HG03135 (cell line): ENCODE data around the gene SIK3.

Source experiments
- ATAC-seq: cut with Tn5 transposase; IDR thresholded peaks from one replicate; pipeline ENCODE4 v1.9.1; 2021; ENCODE audit warnings: mild to moderate bottlenecking, moderate library complexity; ENCODE audit not compliant: unreplicated experiment

The SIK3 gene

DNA sequence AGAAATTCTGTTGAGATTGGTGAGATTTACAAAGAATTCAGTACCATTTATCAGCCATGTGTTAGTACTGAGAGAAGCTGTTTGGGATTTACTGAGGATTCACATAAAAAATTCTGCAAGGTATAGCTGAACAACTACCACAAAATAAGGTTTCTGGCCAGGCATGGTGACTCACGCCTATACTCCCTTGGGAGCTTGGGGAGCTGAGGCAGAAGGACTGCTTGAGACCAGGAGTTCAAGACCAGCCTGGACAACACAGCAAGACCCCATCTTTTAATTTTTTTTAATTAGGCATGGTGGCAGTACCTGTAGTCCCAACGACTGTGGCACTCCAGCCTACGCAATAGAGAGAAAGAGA, 86.7 kb downstream of the SIK3 start:
- no peak for ATAC-seq

DNA sequence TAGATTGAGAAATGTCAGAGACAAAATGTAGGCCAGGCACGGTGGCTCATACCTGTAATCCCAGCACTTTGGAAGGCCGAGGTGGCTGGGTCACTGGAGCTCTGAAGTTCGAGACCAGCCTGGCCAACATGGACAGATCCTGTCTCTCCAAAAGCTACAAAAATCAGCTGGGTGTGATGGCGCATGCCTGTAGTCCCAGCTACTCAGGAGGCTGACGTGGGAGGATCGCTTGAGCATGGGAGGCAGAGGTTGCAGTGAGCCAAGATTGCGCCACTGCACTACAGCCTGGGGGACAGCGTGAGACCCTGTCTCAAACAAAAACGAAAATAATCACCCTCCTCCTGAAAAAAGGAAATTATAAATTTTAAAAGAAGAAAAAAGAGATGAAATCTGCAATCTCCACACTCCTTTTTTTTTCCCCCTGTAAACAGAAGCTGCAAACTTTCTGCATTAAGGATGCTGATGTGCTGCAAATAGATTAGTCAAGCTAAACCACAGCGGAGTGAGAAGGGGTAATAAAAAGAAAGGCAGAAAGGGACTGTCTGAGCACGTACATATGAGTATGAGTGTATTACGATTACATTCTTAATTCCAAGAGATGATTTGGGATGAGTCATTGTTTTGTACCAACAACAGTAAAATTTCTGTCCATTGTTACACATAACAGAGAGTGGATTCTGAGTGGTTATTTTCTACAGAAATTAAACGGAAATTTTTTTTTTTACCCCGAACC, 87.3 kb downstream of the SIK3 start:
- no peak for ATAC-seq

DNA sequence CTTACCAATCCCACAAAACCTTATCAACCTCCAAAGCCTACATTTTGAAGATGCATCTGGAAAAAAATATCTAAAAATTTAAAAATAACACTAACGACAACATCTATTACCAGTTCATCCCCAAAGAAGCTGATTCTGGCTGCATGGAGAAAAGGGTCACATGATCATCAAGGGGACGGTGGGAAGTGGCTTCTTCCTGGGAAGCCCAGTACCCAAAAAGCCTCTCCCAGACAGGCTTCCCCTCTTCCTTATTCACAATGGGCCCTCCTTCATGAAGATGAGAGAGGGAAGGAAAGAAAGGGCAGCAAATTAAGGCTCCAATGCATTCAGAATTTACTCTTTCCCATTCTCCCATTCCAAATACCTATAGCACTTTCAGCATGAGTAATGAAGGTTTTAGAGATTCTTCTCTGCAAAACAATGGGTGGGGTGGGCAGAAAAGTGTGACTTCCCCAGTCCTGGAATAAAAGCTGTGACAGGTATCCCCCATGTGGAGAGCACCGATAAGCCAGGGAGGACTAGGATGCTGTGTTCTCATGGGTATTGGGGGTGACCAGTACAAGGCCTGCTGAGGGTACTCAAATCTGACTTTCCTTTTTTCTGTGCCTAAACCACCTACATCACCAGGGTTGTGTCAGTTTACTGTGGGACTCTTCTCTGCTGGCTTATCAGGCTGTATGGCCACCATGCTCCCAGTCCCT, 88.2 kb downstream of the SIK3 start:
- ATAC-seq: no peak

DNA sequence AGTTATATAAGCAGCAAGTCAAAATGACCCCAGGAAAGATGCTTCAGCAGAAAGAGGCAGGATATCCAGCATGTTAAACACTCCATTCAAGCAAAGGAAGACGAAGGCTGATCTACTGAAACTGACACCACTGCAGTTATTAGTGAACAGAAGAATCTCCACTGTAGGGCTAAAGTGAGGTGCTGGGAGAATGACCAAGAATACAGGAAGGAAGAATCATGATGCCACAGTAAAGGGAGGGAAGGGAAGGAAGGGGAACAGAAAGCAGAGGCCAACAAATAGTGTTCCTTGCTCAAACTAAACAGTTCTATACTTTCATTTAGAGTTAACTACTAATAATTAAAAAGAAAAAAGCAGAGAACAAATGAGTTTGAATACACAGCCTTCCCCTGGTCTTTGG, 92.5 kb downstream of the SIK3 start:
- no peak for ATAC-seq

DNA sequence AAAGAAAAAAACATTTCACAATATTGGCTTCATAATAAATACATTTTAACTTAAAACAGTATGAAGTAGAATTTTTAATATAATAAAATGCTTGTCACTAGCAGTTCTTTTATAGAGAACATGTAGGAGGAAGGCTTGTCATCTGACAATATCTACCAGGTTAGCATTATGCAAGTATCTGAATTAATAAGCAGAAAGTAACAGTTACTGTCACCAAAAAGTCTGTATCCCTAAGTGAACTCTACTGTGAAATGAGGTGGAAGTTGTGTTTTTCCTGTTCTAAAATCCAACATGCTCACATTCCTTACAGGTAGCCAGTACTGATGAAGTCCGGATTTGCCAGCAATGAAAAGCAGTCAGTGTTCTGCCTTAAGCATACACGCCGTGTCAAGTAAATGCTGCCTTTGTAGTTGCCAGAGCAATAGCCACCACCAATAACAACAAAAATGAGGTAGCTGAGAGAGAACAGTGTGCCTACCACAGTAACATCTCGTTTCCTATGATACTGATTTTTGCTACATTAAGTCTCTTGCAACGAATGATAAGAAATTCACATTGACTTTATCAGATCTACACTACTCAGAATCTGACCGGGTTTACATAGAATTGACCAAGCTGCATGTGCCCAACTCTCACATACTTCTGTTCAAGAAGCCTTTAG, 95.5 kb downstream of the SIK3 start:
- no peak for ATAC-seq

DNA sequence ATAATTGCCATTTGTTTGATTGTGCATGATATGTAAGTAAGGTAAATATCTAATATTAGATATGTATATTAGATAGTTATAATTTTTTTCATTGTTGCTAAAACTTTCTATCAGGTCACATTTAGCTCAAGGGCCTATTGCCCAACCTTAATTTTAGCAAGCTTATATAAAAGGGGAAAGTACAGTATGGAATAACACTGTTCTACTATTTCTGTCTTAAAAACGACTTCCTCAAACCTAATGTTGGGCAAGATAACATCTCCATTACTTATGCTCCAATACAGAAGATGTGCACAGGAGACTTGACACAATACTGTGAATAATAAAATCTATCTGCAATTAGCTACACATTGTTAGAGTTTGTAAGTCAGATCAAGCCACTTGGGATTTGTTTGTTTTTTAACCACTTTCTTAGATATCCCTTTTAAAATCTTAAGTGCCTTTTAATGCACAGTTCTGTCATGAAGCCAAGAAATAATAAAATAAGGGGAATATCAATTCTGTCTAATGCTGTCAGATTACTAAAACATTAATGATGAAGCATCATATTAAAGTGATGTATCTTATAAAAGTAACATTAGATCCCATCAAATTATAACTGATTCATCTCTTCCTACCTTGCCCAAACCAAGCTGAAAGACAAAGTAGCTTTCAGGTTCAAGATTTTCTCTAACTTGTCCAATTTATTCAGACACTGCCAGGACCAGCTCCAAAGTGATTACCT, 98.1 kb downstream of the SIK3 start:
- ATAC-seq: no peak

DNA sequence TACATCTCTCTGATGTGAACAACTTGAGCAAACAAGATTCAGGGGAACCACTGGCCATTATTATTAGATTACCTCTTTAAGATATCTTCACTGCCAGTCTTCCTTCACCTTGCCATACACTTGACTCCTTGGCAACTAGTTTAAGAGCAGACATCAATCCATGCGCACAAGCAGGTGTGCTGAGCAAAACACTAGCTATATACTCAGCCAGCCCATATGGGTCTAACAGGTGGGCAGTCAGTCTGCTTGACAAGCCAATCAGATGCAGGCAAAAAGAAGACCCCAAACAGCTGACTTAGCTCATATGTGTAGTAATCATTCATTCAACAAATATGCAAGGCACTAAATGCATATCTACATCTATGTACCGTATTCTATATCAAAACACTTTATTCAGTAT, 101.2 kb downstream of the SIK3 start:
- no peak for ATAC-seq

DNA sequence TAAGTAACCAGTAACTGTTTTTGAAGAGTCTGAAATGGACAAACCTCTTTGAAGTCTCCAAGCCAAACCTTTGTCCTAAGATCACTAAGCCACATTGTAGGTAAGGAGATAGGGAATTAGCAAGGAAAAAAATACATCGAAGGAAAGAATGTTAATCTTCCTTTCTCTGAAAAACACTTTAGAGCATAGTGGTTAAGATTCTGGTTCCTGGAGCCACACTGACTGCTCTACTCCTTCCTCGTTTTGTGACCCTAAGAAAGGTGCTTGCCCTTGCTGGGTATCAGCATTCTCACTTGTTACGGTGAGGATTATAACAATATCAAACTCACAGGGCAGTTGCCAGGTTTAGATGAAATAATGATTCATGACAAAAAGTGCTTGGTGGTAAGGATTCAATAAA, 104.0 kb downstream of the SIK3 start:
- no peak for ATAC-seq

DNA sequence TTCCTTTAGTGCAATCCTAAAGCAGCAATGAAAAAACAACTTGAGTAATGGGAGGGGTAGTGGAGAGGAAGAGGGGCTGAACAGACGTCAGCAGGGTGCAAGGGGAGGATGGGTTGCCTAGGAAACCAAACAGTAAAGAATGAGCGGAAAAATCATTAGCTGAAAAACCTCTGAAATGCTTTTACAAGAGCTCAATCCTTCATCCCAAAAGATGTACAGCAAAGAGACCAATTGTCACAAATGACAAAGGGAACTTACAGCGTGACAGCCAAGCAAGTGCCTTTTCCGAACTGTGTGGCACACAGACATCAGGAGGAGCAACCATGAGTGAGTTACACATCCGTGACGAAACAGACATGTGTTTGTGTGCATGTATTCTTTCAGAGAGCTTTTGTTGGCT, 104.6 kb downstream of the SIK3 start:
- ATAC-seq: no peak

DNA sequence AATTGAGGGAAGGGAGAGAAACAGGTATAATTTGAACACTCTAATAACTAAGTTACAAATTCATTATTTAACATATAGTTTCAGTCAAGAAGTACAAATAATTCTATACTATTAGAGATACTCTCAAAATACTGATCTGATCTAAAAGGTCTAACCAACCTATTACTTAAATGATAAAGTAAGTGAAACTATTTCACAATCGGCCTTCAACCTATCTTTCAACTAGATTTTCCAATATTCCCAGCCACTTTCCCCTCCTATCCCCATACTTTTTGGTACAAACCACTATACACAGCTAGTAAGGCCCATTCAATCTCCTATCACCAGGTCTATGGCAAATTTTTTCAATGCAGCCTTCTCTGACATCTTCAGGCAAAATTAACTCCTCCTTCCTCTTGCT, 106.7 kb downstream of the SIK3 start:
- no peak for ATAC-seq

DNA sequence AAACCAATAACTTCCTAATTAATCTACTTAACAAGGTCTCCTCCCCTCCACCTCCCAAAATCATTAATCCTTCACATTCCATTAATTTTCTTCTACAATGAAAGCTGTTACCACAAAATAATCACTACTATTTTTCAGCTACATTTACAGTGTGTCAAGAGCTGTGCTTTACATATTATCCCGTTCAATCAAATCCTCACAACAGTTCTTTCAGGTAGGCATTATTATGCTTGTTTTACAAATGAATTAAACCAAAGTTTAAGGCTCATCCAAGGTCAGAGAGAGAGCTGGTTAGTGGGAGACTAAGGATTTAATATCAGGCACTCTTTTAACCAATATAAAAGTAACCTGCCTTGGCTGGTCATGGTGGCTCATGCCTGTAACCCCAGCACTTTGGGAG, 107.4 kb downstream of the SIK3 start:
- ATAC-seq: no peak

DNA sequence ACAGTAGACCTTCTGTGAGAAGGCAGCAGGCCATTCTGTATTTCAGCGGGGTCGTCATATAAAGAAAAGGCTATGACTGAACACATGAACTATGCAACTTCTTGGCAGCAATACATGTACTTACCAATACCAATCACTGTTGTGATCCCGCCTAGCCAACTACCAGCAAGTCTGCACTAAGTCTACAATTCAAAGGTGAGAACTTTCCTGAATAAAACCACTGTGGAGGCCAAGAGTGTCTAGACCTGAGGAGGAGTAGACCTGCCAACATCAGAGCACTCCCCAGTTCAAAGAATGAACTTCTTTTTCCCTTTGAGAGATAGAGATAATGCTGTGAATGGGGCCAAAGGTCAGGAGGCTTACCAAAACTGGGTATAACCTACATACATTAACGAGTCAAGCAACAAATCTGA, 108.2 kb downstream of the SIK3 start:
- ATAC-seq: no peak

DNA sequence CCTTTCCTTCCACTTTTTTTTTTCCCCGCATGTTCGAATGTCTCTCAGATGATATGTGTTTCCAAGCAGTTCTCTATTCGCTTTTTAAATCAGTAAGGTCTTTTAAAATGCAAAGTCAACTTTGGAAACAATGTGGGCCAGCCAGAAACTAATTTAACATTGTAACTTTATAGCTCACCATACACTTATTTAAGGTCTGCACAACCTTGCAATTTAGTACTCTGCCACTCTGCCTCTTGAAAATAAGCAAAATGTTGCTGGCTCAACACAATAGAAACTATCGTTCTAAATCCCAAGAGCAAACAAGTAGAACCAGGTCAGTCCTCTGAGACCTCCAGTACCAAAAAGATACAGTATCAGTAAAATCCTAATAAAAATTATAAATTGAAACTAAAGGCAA, 109.0 kb downstream of the SIK3 start:
- no peak for ATAC-seq

DNA sequence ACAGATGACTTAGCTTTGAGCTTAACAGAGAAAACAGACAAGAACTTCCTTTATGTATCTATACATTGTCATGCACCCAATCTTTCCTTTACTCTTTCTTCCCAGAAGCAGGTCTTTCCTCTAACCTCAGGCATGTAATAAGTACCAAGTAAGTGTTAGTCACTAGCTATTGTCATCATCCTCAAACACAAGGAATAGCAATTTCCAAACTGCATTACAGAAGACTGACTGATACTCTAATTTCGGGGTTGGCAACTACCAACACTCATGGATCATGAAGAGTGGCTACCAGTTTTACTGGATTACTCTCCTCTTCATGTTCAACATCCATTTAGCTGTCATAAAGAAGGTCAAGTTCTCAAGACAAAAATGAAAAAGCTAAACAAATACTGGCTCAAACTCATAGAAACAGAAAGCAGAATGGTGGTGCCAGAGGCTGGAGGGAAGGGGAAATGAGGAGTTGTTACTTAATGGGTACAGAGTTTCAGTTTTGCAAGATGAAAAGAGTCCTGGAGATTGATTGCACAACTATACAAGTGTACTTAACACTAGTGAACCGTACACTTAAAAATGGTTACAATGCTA, 111.6 kb downstream of the SIK3 start:
- ATAC-seq: peak; percentile 57

DNA sequence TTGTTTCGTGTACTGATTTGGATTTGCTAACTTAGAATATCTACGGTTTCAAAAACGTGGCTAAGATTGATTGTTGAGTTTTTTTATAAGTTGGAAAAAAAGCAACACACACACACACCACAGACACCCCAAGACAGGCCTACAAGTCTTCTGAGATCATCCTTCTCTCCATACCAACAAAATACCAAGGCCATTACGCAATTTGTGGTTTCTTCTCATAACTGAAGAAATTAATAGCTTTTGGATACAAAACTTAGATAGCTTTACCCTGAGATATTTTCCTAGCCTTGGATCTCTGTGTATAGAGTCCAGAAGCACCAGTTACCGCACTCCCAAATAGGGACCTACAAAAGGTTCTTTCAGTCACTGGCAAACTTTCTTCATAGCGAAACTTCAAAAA, 113.6 kb downstream of the SIK3 start:
- no peak for ATAC-seq

DNA sequence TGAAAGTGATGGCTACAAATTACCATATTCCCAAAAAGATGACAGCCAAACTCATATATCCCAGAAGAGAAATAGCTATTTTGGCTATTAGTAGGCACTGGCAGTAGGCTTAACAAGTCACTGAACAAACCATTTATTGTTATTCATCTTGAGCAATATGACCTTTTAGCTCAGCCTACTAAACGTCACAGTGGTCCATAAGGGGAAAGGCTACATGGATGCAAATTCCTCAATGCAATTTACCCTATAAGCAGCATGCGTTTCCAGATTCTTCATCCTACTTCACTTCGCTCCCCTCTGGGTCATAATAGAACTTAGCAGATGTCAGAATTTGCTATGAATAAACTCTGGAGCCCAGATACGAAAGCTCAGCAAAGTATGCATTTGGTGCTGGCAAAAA, 114.0 kb downstream of the SIK3 start:
- no peak for ATAC-seq

DNA sequence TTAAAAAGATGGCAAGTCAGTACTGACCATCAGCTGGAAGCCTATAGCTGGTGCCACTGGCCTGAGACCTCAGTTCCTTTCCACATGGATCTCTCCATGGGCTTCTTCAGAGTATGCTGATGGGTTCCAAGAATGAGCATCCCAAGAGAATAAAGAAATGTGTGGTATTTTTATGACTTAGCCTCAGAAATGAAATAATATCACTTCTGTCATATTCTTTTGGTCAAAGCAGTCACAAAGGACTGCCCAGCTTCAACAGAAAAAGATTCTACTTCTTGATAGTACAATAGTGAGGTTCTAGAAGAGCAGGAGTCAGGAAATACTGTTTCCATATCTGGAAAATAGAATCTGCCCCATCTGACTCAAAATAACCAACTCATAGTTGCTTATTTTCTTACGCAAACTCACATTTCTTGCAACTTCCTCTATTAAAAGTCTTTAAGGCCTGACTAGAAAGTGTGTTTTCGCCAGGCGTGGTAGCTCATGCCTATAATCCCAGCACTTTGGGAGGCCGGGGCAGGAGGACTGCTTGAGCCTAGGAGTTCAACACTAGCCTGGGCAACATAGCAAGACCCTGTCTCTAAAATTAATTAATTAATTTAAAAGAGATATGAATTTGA, 116.9 kb downstream of the SIK3 start:
- ATAC-seq: no peak

DNA sequence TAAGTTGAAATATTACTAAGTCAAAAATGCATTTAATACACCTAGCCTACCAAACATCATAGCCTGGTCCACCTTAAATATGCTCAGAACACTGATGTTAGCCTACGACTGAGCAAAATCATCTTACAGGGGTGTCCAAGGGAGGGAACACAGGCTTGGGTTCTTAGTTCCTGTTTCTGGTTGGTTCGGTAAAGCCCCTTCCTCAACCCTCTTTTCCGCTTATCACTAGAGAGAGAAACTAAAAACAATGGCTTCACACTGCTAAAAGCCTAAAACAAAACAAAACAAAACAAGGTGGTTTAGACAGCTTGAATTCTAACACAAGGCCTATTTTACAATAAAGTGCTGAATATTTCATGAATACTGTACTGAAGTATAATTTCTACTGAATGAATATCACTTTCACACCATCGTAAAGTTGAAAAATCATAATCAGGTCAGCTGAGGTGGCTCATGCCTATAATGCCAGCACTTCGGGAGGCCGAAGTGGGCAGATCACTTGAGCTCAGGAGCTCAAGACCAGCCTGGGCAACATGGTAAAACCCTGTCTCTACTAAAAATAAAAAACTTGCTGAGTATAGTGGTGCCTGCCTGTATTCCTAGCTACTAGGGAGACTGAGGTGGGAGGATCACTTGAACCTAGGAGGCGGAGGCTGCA, 118.0 kb downstream of the SIK3 start:
- peak; percentile 92 for ATAC-seq

DNA sequence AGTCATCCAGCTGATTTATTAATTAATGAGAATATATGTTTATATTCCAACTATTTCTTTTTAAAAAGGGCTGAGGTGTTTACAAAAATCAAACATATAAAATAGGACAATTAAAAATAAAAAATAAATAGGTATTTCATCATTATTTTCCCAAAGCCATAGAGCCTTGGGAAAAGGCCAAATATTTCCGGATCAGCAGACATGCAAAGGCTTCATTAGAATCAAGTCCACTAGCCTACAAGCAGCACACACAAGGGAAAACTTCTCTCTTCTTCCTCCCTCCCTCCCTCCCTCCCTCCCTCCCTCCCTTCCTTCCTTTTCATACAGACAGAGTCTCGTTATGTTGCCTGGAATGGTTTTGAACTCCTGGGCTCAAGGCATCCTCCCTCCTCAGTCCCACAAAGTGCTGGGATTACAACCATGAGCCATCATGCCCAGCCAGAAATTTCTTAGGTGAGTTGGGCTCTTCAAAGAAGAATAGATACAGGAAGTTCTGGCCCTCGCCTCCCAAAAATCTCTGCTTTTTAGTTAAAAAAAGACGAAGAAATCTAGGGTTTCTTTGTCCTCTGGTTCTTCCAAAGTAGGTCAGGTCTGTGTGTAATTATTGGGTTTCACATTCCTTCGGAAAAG, 121.2 kb downstream of the SIK3 start:
- ATAC-seq: no peak

DNA sequence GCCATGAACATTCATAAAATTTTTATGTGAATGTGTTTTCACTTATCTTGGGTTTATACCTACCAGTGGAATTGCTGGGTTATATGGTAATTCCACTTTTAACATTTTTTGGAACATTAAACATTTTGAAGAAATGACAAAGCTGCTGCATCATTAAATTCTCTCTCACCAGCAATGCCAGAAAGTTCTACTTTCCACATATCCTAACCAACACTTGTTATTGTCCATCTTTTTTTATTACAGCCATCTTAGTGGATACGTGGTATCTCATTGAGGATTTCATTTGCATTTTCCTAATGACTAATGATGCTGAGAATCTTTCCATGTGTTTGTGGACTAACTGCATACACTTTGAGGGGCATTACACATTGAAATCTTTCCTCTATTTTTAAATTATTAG, 122.6 kb downstream of the SIK3 start:
- no peak for ATAC-seq
